PFSK-1 (cell line): ENCODE results near the gene PDIA2.

ENCODE experiments used
- FOXP2 ChIP-seq: optimal IDR thresholded peaks from 2 replicates; pipeline ENCODE3; 2011; ENCODE audit warnings: borderline replicate concordance, control low read depth, inconsistent platforms; ENCODE audit not compliant: insufficient read depth; ENCODE audit errors: extremely low read length, extremely low read depth
- POLR2AphosphoS5 ChIP-seq: IDR thresholded peaks from 2 replicates; pipeline ENCODE4 v1.6.1; 2012; ENCODE audit warnings: low read depth, mild to moderate bottlenecking, control low read depth, low read length, moderate library complexity
- REST ChIP-seq, 2 experiments: IDR thresholded peaks; 2 replicates each; pipeline versions ENCODE4 v1.6.1 to v1.8.0; 2011 to 2012; ENCODE audit warnings: low read depth in 2 of 2, low read length in 2 of 2, control low read depth in 1 of 2, inconsistent platforms in 1 of 2, mild to moderate bottlenecking in 1 of 2, moderate library complexity in 1 of 2; ENCODE audit not compliant: insufficient read depth in 1 of 2
- SIN3A ChIP-seq: IDR thresholded peaks from 2 replicates; pipeline ENCODE4 v1.6.1; 2012; ENCODE audit warnings: mild to moderate bottlenecking, low read length, moderate library complexity, borderline replicate concordance; ENCODE audit not compliant: insufficient read depth

- TF ChIP-seq SIN3A (no peak), POLR2AphosphoS5 (no peak), FOXP2 (no peak), REST (IDR thresholded peaks at IDR 0.05; ENCODE audit: insufficient read depth in 1 of 2, low read depth in 2 of 2, low read length in 2 of 2) (no peak)
Observed at GRCh38 chr16:280991-281659, 1.8 kb upstream of the PDIA2 start.
